Stimulated activated CD4-positive, alpha-beta T cell treated with anti-CD3 and anti-CD28 coated beads, Interleukin-12 subunit alpha, Interleukin-12 subunit beta, amount 100 ng/mL, for 24 hours (primary cell): ENCODE data around the gene BOLL.
A peak's percentile ranks its signal among the peaks of the same experiment; 100 is the strongest.
"Not testable (repeated sequence)": the region's sequence is repeated elsewhere in the genome, so short reads cannot be mapped to it uniquely, and the experiment has no call there.

ENCODE experiments used
- DNase-seq, 2 experiments: peaks; one replicate each; pipeline ENCODE4 v3.0.0-alpha.2; 2020; ENCODE audit warnings: low read depth in 2 of 2

Gene BOLL

GRCh38 chr2:197705912-197706838 lies 78.9 kb downstream of the BOLL start:
- no peak for DNase-seq

- peak; percentile 84 to 88 for DNase-seq
Measured at GRCh38 chr2:197705121-197705911, 79.8 kb downstream of the BOLL start, which contains the start of gene MARS2. MARS2 (plus strand) TSS chr2:197705369; CDS start chr2:197705406, 37 bp downstream.

- no peak for DNase-seq
Measured at GRCh38 chr2:197704434-197705120, 80.5 kb downstream of the BOLL start.

GRCh38 chr2:197700960-197701359 lies 84.2 kb downstream of the BOLL start:
- no peak for DNase-seq

- not testable (repeated sequence) for DNase-seq
Measured at GRCh38 chr2:197699724-197700123, 85.4 kb downstream of the BOLL start.

GRCh38 chr2:197696571-197696970 lies 88.5 kb downstream of the BOLL start:
- DNase-seq, result not testable (repeated sequence)

GRCh38 chr2:197695971-197696370 lies 89.1 kb downstream of the BOLL start:
- DNase-seq, result not testable (repeated sequence)

- DNase-seq, result not testable (repeated sequence)
Measured at GRCh38 chr2:197695206-197695605, 89.9 kb downstream of the BOLL start.

GRCh38 chr2:197677483-197677882 lies 107.6 kb downstream of the BOLL start:
- DNase-seq, result no peak

GRCh38 chr2:197677056-197677455 lies 108.1 kb downstream of the BOLL start:
- DNase-seq, result no peak
